ENCODE data around the gene ATP8A1. TPM values are rescaled to one million over a fixed set of nuclear protein-coding genes. Genes with fewer than 3 reads are reported as not detected.

The ATP8A1 gene
- total RNA-seq, 1 donor from 2014 or later: 14.6 TPM

GRCh38 chr4:42633605-42634388 is 23.1 kb downstream of the ATP8A1 start:
- intact Hi-C loops (cut with DNase I): no loop called here
- DNase-seq (ENCODE audit: missing footprints) (no peak), ATAC-seq (no peak)

GRCh38 chr4:42632653-42633382 is 24.1 kb downstream of the ATP8A1 start:
- intact Hi-C loops (cut with DNase I): no loop called here
- ATAC-seq (no peak), DNase-seq (ENCODE audit: missing footprints) (no peak)

GRCh38 chr4:42630908-42631307 is 26.0 kb downstream of the ATP8A1 start:
- no peak for ATAC-seq
- intact Hi-C loops (cut with DNase I): no loop called here
- DNase-seq (ENCODE audit: missing footprints): no peak

- intact Hi-C loops (cut with DNase I): no loop called here
Measured at GRCh38 chr4:42628740-42629139, 28.2 kb downstream of the ATP8A1 start.

GRCh38 chr4:42627885-42628646 is 28.8 kb downstream of the ATP8A1 start:
- DNase-seq (ENCODE audit: missing footprints) (peak; percentile 84), ATAC-seq (peak; percentile 99)
- intact Hi-C loops (cut with DNase I): no loop called here

More at GRCh38 chr4:42628740-42629139, 28.2 kb downstream of the ATP8A1 start:
- DNase-seq (ENCODE audit: missing footprints) (no peak), ATAC-seq (peak; percentile 37)

GRCh38 chr4:42626629-42627146 is 30.2 kb downstream of the ATP8A1 start:
- DNase-seq (ENCODE audit: missing footprints) (no peak), ATAC-seq (no peak)
- intact Hi-C loops (cut with DNase I): no loop called here

GRCh38 chr4:42625329-42625728 is 31.6 kb downstream of the ATP8A1 start:
- no peak for DNase-seq (ENCODE audit: missing footprints)
- intact Hi-C loops (cut with DNase I): no loop called here
- ATAC-seq: no peak

GRCh38 chr4:42624551-42624950 is 32.4 kb downstream of the ATP8A1 start:
- DNase-seq (ENCODE audit: missing footprints) (no peak), ATAC-seq (no peak)
- intact Hi-C loops (cut with DNase I): no loop called here

- intact Hi-C loops (cut with DNase I): loop anchor here (5.0 kb wide), 1 partner anchor 46 kb away; no protein-coding TSS in a partner anchor
- DNase-seq (ENCODE audit: missing footprints): no peak
- no peak for ATAC-seq
Measured at GRCh38 chr4:42618023-42618422, 38.9 kb downstream of the ATP8A1 start.

GRCh38 chr4:42617030-42617429 is 39.9 kb downstream of the ATP8A1 start:
- ATAC-seq: peak; percentile 48
- intact Hi-C loops (cut with DNase I): loop anchor here (5.0 kb wide), 1 partner anchor 45 kb away; no protein-coding TSS in a partner anchor
- no peak for DNase-seq (ENCODE audit: missing footprints)

- no peak for ATAC-seq
- intact Hi-C loops (cut with DNase I): loop anchor here (5.0 kb wide), 1 partner anchor 44 kb away; no protein-coding TSS in a partner anchor
- no peak for DNase-seq (ENCODE audit: missing footprints)
Measured at GRCh38 chr4:42616572-42616971, 40.3 kb downstream of the ATP8A1 start.

GRCh38 chr4:42615131-42615763 is 41.7 kb downstream of the ATP8A1 start:
- no peak for DNase-seq (ENCODE audit: missing footprints)
- intact Hi-C loops (cut with DNase I): loop anchor here (5.0 kb wide), 1 partner anchor 43 kb away; no protein-coding TSS in a partner anchor
- ATAC-seq: peak; percentile 55

- no peak for DNase-seq (ENCODE audit: missing footprints)
- no peak for ATAC-seq
- intact Hi-C loops (cut with DNase I): no loop called here
Measured at GRCh38 chr4:42612898-42613297, 44.0 kb downstream of the ATP8A1 start.

GRCh38 chr4:42610941-42611340 is 46.0 kb downstream of the ATP8A1 start:
- no peak for DNase-seq (ENCODE audit: missing footprints)
- ATAC-seq: peak; percentile 85
- intact Hi-C loops (cut with DNase I): no loop called here

GRCh38 chr4:42609051-42609450 is 47.9 kb downstream of the ATP8A1 start:
- DNase-seq (ENCODE audit: missing footprints): no peak
- ATAC-seq: no peak
- intact Hi-C loops (cut with DNase I): loop anchor here (5.0 kb wide), 1 partner anchor 48 kb away; the partner anchor contains the start of gene ATP8A1

GRCh38 chr4:42608551-42608950 is 48.4 kb downstream of the ATP8A1 start:
- no peak for DNase-seq (ENCODE audit: missing footprints)
- no peak for ATAC-seq
- intact Hi-C loops (cut with DNase I): loop anchor here (5.0 kb wide), 1 partner anchor 49 kb away; the partner anchor contains the start of gene ATP8A1

GRCh38 chr4:42607011-42607726 is 49.7 kb downstream of the ATP8A1 start:
- intact Hi-C loops (cut with DNase I): loop anchor here (5.0 kb wide), 1 partner anchor 50 kb away; the partner anchor contains the start of gene ATP8A1
- DNase-seq (ENCODE audit: missing footprints): no peak
- ATAC-seq: no peak

GRCh38 chr4:42605264-42605663 is 51.6 kb downstream of the ATP8A1 start:
- intact Hi-C loops (cut with DNase I): loop anchor here (5.0 kb wide), 1 partner anchor 52 kb away; the partner anchor contains the start of gene ATP8A1
- ATAC-seq (peak; percentile 91), DNase-seq (ENCODE audit: missing footprints) (no peak)

Measured in Right ventricle myocardium inferior (tissue), 1 donor.